ENCODE data around the gene TMEM184A.

- TF ChIP-seq POLR2A (IDR thresholded peaks at IDR 0.05; ENCODE audit: low read depth) (no peak), CTCF (IDR thresholded peaks at IDR 0.05) (no peak)
Measured at GRCh38 chr7:1548944-1549343, 7.1 kb downstream of the TMEM184A start.

Measured in esophagus muscularis mucosa (tissue), 3 donors.